ENCODE results near the gene SLC7A11.
A peak's percentile ranks its signal among the peaks of the same experiment; 100 is the strongest.

SLC7A11 gene

DNA sequence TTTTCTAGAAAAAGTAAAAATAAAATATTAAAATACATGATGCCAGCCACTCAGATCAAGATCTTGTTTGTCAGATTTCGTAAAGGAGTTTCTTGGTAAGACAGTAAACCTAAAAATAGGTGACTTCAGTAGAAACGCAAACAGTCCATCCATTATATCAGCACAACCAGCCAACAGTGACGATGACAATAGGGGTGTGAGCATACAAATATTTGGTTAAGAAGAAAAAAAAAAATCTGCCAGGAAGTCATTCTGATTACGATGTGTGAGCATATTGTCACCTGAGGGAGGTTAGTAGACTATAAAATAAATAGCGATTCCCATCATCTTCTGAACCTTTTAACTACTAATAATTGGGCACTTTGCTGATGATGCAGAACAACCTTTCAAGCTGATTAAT is 37.6 kb downstream of the SLC7A11 start:
- DNase-seq = peak; percentile 22

DNA sequence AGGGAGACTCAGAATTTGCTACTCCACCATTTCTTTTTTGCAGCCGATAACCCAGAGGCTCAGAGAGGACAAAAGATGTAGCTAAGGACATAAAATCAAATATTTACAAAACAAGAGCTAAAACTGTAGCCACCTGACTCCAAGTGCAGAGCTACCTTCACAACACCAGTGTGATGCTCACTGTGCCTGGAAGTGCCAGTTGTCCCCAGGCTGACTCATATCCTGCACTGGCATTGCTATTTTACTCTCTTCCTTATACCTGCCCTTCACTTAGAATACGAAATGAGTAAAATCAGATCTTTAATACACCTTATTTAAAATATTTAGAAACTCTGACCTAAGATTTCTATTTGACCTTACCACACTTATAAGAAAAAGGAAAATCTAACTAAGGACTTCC is 39.5 kb downstream of the SLC7A11 start:
- no peak for DNase-seq

DNA sequence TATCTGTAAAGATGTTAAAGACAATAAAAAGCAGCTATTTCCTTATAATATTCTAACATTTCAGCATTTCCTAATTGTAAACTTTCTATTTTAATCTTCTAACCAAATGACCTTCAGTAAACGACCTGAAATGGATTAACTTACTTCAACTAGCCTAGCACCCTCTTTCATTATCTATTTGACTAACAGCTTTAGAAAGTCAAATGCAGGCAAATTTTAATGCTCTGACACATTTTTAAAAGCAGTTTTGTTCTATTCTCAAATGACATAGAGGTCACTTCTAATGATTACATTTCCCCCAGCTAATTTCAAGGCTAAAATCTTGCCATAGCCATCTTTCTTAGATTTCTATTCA is 41.9 kb downstream of the SLC7A11 start:
- no peak for DNase-seq

DNA sequence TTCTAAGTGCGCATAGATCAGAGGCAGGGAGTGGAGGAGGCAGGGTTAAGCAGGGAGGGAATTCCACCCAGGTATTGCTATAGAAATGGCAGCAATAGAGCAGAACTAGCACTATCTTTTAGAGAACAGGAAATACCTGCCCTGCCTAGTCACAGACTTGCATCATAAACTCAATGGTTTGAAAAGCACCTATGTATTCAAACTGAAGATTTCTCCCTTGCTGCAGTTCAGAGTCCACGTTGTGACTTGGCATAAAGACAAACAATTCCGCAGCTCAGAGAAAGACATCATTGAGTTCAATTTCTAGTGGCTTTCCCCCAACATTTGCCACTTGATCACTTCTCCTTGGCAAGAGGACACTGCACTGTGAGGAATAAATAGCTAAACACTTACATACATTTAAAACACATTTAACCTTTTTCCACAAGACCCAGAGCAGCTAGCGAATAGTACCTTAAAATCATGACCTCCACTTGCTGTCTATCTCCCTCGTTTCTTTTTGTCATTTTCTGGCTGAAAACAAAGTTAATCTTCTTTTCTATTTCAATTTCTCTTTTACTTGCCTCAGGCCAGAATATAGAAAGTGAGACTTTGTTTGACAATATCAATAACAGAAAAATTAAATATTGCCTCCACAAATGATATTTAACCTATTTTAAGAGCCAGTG is 42.4 kb downstream of the SLC7A11 start:
- DNase-seq = peak; percentile 8

DNA sequence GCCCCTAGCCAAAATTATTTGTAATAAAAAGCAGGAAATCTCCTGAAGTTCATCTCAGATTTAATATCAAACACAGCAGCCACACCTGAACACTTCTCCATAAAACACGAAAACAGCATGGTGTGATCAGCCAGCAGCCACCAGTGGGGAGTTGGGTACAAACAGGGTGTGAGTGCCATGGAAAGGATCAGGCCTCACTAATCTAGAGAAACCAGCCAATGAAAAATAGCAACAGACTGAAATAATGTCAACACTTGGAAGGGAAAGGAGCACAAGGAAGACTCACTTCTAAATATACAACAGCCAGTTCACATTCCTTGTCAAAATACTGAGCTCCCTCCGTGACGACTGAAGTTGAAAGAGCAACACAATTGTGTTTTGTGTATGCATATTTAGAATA is 46.0 kb downstream of the SLC7A11 start:
- no peak for DNase-seq

DNA sequence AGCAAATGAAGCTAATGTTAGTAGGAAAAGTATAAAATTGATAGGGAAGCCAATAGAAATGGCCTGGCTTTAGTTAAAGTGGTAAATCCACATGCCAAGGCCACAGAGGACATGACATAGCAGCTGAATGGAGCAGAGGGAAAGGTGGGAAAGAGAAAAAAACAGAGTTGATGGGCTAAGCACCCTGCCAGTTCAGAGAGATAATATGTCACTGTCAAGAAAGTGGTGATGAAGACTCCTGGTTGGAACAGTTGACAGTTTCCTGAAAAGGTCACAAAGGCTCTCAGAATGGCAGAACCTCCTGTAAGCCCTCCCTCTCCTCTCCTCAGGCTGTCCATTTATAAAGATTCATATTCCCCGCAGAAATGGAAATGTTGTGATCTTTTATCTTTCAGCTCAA is 48.2 kb downstream of the SLC7A11 start:
- no peak for DNase-seq

DNA sequence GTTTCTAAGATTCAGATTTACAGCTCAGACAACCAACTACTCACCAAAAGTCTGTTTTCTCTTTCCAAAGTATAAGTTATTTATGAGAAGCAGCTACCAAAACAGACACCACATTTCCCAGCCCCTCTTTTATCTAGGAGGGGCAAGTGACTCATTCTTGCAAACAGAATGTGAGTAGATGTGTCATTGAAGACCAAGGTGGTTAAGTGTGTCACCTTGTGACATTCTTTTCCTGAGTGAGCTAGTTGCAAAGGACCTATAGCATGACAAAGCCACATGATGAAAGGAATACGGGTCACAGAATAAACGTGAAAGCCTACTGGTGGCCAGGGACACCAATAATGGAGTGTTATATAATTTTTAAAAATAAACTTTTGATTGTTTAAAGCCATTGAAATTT is 50.0 kb downstream of the SLC7A11 start:
- no peak for DNase-seq

DNA sequence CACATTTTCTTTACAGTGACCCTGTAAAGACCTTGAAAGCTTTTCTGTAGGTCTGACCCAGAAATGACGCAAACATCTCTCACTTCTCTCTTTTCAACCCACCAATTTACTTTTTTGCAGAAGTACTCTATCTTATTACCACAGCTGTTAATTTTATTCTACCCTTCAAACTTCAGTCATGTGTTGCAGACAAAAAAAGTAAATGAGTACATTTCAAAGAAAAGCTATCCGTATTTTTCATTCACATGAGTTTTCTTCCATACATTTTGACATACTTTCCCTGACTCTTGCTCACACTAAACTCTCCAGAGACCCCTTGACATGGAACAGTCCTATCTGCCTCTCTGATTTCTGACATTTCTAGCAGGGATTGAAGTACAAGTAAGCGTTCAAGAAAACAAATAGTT is 51.7 kb downstream of the SLC7A11 start:
- DNase-seq = no peak

DNA sequence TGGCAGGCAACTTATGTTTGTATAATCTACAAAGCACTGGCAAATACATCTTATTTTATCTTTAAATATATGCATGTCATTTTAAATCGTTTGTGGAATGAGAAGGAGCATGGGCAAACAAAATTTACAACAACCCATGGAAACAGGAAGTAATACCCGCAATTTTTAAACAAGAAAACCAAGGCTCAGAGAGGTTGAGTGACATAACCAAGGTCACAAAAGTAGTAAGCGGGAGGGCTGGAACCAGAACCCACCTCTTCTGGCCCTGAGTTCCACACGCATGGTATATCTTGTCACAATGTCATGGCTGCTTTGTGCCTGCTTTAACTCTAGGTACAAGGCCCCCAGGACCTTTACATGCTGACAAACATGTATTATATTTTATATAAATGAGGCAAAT is 52.9 kb downstream of the SLC7A11 start:
- DNase-seq = no peak

DNA sequence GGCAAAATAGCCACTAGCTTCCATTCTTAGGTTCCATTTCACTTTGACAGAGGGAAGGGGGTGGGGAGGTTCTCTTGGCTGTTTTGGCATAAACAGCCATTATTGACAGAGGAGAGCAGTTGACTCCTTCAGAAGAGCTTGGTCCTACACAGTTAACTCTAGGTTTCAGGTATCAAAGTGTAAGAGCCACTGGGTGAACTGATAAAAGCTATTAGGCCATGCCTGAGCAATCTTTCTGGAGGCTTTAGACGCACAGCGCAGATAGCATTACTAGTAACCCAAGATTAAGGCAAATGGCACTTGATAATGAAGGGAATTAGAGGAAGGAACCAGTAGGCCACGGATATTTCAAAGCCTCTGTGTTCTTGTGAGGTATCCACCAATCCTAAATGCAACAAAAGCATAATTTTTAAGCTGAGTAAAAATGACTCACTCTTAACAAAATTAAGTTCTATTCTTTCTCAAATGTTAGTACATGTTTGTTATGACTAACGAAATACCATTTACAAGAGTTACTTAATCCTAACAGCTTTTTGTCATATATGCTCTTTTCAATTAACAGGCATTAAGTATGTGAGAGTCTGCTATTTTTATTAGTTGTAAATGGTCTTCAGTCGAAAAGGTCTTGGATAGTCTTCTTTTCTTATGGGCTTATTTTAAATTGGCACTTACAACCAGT is 53.6 kb downstream of the SLC7A11 start:
- DNase-seq = no peak

DNA sequence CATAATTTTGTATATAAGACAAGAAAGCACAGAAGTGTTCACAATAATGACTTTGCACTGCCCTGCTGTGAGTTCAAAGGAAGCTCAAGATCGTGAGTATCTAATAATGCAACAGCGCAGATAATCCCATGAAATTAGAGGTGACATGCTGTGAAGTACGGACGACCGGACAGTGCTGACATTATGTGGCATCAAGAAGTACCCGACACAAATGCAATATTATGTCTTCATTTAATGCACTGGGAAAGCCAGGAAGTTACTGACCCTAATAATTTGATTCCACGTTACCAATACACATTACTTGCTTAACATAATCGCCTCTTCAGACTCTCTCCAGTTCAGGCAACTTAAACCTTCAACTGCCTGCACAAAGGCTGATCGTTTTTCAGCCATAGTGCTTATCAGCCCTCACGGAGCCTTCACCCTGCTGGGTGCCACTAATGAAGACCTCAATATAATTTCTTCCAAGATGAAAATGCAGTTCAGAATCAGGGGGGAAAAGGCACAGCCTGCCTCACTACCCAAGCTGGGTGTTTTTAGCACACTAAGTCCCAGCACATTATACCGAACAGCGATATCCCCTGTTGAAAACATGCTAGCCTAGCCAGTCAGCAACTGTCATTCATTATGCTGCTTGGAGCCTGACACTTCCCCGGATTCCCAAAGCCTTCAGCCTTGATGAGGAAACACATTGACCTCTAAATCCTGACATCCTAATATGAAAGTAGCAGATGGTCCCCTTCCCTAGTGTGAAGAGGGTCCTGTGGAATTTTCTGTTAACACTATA is 56.1 kb downstream of the SLC7A11 start:
- no peak for DNase-seq

DNA sequence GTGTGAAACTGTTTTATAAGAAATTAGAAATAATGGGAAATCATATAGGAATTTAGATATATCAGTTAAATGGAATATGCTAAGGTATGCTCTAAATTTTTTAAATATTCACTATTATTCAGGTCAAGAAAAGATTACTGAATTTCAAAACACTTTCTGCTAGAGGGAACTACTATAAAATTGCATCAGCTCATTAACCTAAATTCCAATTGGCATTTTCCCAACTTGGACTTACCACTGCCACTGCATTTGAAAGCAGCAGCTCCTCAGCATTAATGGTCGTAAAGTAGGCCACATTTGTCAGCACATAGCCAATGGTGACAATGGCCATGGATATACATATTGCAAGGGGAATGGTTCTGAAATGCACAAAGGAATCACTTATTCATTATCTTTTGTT is 57.3 kb downstream of the SLC7A11 start:
- peak; percentile 1 for DNase-seq

DNA sequence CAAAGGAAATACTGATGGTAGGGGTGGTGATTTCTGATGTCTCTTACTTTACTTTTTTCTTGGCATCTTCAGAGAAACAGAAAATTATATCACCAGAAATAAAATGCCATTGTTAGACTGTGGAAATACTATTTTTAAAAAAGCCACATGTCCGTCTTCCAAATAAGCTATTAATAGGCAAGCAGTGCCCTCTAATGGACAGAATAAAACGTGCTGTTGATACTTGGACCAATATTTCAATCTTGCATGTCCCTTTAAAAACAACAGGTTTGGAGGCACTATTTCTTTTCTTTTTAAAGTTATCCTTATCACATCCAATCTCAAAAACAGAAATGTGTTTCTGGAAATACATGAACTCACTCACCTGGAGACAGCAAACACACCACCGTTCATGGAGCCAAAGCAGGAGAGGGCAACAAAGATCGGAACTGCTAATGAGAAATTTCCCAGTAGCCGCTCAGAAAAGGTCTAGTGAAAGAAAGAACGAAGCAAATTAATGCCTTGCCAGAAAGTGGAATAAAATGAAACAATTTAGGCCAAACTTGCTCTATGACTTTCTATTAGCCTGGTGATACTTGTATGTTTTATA is 59.2 kb downstream of the SLC7A11 start:
- peak; percentile 13 for DNase-seq

DNA sequence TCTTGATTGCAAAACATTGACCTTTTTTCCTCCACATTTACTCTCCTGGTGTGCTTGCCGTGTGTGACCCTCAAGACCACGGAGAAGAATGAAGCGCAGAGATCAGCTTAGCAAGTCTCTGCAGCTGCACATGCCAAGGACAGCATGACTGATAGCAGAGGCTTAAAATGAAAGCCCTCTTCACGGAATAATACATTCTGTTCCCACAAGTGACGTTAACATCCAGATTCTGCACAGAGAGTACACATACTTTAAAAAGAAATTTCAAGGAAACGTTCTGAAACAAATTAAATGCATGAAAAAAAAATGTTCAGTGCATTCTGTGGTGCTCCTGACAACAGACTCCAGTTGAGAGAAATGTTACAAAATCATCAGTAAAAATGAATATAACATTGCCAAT is 60.9 kb downstream of the SLC7A11 start:
- DNase-seq = no peak

DNA sequence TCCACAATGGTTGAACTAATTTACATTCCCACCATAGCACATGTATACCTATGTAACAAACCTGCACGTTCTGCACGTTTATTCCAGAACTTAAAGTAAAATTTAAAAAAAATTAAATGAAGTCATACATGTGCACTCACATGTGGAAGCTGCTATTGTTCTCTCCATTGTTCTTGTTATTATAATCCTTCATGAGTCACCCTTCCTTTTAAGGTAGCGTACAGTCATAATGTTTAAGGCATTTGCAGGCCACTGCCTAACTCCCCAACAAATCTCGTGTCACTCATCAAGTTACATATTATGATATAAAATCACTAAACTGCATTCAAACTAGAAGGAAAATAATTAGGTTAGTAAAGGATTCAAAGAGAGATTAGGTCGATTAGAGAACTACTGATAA is 63.6 kb downstream of the SLC7A11 start:
- DNase-seq = no peak

DNA sequence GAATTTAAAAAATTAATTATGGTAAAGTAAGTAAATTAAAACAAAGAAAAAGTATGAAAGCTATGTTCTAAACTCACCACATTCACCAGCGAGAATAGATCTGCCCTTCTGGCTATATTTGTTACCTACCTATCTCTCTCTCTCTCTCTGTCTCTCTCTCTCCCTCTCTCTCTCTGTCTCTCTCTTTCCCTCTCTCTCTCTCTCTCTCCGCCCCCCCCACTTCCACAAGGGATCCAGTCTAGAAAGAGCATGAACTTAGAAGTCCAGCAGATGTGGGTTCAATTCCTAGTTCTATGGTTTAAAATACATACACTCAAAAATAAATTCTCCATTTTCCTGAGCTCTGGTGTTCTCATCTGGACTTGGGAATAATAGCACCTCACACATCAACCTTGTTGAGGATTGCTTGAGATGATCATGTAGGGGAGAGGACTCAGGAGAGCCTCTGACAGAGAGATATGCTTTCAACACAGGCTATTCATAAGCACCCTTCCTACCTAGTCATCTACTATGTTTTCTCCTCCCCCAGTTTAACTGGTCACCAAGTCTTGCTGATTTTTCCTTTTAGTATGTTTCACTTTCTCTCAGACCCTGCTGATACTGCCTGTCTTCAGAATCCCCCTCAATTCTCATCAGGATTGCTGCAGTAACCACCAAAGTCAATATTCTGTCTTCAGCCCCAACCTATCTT is 64.7 kb downstream of the SLC7A11 start:
- DNase-seq = no peak

DNA sequence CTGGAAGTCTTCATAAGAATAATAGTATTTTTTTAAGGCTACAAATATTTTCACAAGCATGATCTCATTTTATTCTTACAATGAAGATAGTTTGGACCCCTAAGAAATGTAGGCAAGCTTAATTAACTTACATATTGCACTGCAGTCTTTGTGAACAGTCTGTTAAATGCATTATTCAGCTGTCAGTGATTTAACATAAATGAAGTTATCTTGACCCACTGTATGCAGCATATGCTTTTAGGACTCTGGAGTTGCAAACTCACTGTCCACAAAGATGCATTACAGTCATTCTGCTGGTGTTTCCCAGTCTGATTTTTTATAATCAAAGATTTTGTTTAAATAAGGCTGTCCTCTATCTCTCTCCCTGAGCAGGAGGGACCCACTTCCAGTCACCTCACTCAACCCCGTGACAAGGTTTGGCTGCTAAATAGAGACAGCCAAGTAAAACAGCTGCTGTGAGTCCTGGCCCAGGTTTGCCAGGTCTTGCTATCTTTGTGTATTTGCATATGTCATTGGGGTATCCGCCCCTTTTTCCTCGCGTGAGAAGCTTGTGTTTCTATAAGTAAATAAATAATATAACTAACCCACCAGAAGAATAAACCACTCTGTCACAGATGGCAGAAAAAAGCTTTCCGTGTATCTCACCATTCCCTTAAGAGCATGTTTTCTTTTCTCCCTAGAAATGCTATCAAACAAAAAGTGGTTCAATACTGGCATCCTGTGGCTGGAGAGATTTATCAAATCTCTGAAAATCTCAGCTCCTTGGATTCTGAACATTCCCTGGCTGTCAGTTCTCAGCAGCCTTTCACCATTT is 67.0 kb downstream of the SLC7A11 start:
- peak; percentile 51 for DNase-seq

DNA sequence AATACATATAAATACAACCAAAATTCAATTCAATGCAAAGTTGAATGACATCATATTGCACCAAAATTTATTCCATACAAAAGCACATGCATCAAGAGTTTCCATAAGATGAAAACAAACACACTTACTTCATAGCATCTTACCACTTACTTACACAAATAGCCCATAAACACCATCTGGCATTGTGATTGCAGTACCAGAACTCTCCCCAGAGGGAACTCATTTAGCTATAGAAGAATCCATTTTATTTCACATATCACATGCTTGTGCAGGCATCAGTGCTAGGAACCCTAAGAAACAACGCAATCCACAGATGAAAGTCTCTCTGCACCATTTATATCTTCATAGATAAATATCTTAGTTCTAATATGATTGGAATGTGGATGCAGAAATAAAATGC is 77.9 kb downstream of the SLC7A11 start:
- no peak for DNase-seq

DNA sequence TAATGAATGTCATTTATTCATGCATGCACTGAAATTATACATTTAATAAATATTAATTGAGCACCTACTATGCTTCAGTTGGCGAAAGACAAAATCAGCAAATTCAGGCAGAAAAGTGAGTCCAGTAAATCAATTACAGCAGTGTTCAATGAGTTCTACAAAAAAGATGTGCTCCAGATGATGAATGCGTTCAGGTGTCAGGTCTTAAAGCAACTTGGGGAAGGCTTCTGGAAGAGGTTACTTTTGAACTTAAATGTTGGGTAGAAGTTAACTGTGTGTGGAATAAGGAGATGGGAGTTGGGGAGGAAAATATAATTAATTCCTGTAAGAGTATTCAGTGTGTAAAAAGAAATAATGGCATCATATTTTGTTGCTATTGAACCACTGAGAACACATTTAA is 79.0 kb downstream of the SLC7A11 start:
- DNase-seq = no peak

DNA sequence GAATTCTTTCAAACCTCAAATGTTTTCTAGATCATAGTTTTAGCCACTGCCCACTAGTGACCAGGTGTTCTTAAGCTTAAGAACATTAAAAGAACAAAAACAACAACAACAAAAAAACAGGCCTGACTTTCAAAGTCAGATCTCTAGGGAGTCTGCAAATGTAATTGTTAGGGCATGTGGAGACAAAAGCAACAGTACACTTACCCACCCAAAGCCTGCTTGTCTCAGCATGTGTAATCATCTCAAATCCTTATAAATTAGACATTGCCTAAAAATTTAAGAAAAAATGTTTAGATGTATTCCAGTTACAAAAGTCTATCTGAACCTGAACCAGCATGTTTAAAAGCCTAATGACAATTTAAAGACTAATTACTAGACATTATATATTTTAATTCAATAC is 79.9 kb downstream of the SLC7A11 start:
- DNase-seq = no peak

DNA sequence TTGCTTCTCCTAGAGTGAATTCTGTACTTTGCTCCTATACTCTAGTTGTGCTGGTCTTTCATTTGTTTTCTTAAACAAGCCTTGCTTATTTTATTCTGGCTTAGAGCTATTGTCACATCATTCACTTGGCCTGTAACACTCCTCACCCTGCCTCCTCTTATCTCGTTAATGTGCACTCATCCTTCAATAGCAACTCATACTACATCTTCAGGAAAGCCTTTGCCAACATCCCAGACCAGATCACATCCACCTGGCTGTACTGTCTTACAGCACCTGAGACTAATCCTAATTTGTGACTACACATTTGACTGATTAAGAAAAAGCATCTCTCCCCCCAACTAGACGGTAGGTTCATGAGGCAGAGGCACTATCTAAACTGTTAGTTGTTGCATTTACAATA is 80.8 kb downstream of the SLC7A11 start:
- peak; percentile 34 for DNase-seq

DNA sequence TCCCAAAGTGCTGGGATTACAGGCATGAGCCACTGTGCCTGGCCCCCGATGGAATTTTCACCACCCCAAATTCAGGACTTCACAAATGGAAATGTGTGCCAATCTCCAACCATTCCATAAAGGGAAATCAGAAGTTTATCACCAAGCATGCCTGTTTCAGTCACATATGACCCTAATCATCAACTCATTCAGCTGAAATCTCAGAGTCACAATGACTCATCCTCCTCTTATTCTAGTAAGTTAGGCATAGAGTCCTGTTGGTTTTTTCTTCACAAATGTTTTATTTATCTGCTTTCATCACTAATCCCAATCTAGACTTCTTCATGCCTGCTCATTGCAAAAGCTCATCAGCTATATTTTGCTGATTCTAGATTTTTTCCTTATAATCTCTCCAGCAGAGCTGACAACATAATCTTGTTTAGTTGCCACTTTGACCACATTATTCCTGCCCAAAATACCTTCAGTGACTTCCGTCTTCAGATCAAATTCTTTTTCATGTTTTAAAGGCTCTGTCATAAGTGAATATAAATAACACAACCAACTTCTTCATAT is 83.3 kb downstream of the SLC7A11 start:
- DNase-seq = no peak

Measured in NCI-H1105 treated with DMSO at 0.1 percent for 48 hours (cell line).